SH-SY5Y (cell line): Measurements from ENCODE around the gene KRTAP10-7.

Experiments
- GATA2 ChIP-seq: IDR thresholded peaks from 2 replicates; pipeline ENCODE4 v1.6.1; 2011; ENCODE audit warnings: mild to moderate bottlenecking, low read depth, low read length
- GATA3 ChIP-seq: IDR thresholded peaks from 2 replicates; pipeline ENCODE4 v1.6.1; 2011; ENCODE audit warnings: low read depth, mild to moderate bottlenecking, low read length, moderate library complexity

DNA sequence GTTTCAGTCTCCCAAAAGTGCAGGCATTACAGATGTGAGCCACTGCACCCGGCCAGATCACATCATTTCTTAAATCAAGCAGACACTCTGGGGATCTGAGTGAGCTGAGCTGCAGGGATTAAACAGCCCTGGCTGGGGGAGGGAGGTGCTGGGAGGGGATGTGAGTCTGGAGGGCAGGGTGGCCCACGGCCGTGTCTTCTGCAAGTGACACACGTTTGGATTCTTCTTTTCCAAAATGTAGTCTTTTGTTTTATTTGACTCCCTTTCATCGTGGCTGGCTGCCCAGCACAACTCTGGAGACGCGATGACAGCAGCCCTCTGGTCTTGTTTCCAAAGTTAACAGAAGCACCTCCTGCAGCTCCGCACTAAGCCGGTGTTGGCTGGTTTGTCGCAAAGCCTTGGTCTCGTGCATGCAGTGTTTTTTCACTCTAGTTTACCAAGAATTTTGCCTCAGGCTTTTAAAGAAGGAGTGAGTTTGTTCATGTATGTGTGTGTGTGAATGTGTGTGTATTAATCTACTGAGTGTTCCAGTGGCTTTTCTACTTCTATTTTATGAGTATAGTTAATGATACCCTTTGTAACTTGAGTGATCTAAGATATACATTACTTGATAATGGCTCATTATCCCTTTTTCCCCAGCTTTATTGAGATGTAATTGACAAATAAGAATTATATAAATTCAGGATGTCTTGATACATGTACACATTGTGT is 17.2 kb upstream of the KRTAP10-7 start:
- TF ChIP-seq GATA2 (no peak), GATA3 (no peak)
